K562 (cell line): ENCODE data around the gene CEP192. TPM values are rescaled to one million over a fixed set of nuclear protein-coding genes. Genes with fewer than 3 reads are reported as not detected.

Source experiments
- ARID2 ChIP-seq: fragments of 450-650 bp; IDR thresholded peaks from 2 replicates; pipeline ENCODE4 v1.6.1; 2017; ENCODE audit warnings: antibody characterized with exemption, mild to moderate bottlenecking
- CTBP1 ChIP-seq: fragments of 450-650 bp; IDR thresholded peaks from 2 replicates; pipeline ENCODE4 v1.6.1; 2016; ENCODE audit warnings: borderline replicate concordance
- CXXC5 ChIP-seq: fragments of 250-450 bp; sonication (Bioruptor Pico); IDR thresholded peaks from 2 replicates; pipeline ENCODE4 v1.8.0; 2022; ENCODE audit warnings: inconsistent platforms, mild to moderate bottlenecking, moderate library complexity
- DMBX1 ChIP-seq: fragments of 250-450 bp; sonication (Bioruptor Pico); IDR thresholded peaks from 2 replicates; pipeline ENCODE4 v1.8.0; 2022; ENCODE audit warnings: inconsistent platforms, mild to moderate bottlenecking, moderate library complexity, borderline replicate concordance
- EHMT2 ChIP-seq: fragments of 450-650 bp; IDR thresholded peaks from 2 replicates; pipeline ENCODE4 v1.6.1; 2018; ENCODE audit warnings: antibody characterized with exemption
- ETS2 ChIP-seq: IDR thresholded peaks from 2 replicates; pipeline ENCODE4 v1.6.1; 2016; ENCODE audit warnings: borderline replicate concordance, missing genetic modification characterization, mild to moderate bottlenecking, moderate library complexity, missing compliant biosample characterization; ENCODE audit not compliant: poor library complexity, severe bottlenecking
- GABPB1 ChIP-seq: sonication (generic); formaldehyde crosslinking; IDR thresholded peaks from 2 replicates; pipeline ENCODE4 v1.8.0; 2022; ENCODE audit warnings: mild to moderate bottlenecking, missing genetic modification reagents
- HMG20B ChIP-seq: fragments of 250-450 bp; sonication (Bioruptor Pico); IDR thresholded peaks from 2 replicates; pipeline ENCODE4 v1.5.0; 2021; ENCODE audit warnings: mild to moderate bottlenecking
- HOMEZ ChIP-seq: fragments of 250-450 bp; sonication (Bioruptor Pico); IDR thresholded peaks from 2 replicates; pipeline ENCODE4 v1.4.0; 2020; ENCODE audit warnings: mild to moderate bottlenecking, moderate library complexity
- IRF1 ChIP-seq: sonication (generic); formaldehyde crosslinking; IDR thresholded peaks from 2 replicates; pipeline ENCODE4 v1.8.0; 2022; ENCODE audit warnings: missing genetic modification reagents, mild to moderate bottlenecking, borderline replicate concordance
- KHSRP ChIP-seq: fragments of 450-650 bp; IDR thresholded peaks from 2 replicates; pipeline ENCODE4 v1.6.1; 2017
- L3MBTL2 ChIP-seq: fragments of 450-650 bp; IDR thresholded peaks from 2 replicates; pipeline ENCODE4 v1.6.1; 2016; ENCODE audit warnings: mild to moderate bottlenecking, moderate library complexity
- MCM2 ChIP-seq: fragments of 450-650 bp; IDR thresholded peaks from 2 replicates; pipeline ENCODE4 v1.6.1; 2017; ENCODE audit warnings: low read depth, mild to moderate bottlenecking
- MEF2D ChIP-seq: conservative IDR thresholded peaks from 2 replicates; pipeline ENCODE4 v1.6.1; 2016; ENCODE audit warnings: low read depth, missing genetic modification characterization, missing compliant biosample characterization
- NEUROD1 ChIP-seq: fragments of 150-350 bp; IDR thresholded peaks from 2 replicates; pipeline ENCODE4 v1.6.1; 2014; ENCODE audit warnings: borderline replicate concordance, low read length, low read depth; ENCODE audit not compliant: partially characterized antibody
- NFATC3 ChIP-seq: fragments of 450-650 bp; IDR thresholded peaks from 2 replicates; pipeline ENCODE4 v1.6.1; 2017; ENCODE audit warnings: mild to moderate bottlenecking
- NONO ChIP-seq, 2 experiments: fragments of 200-400 bp in 1 of 2; fragments of 450-650 bp in 1 of 2; formaldehyde crosslinking in 1 of 2; IDR thresholded peaks; 2 replicates each; pipeline ENCODE4 v1.6.1; 2017; ENCODE audit warnings: low read depth in 2 of 2, mild to moderate bottlenecking in 2 of 2, moderate library complexity in 2 of 2, low read length in 1 of 2
- NR3C1 ChIP-seq: sonication (generic); formaldehyde crosslinking; IDR thresholded peaks from 2 replicates; pipeline ENCODE4 v1.8.1; 2022; ENCODE audit warnings: missing genetic modification reagents
- SMAD2 ChIP-seq: fragments of 150-350 bp; IDR thresholded peaks from 2 replicates; pipeline ENCODE4 v1.6.1; 2014; ENCODE audit warnings: low read depth, mild to moderate bottlenecking, low read length
- TAL1 ChIP-seq: fragments of 450-650 bp; IDR thresholded peaks from 2 replicates; pipeline ENCODE4 v1.6.1; 2016; ENCODE audit warnings: mild to moderate bottlenecking
- ZNF124 ChIP-seq: sonication (generic); formaldehyde crosslinking; IDR thresholded peaks from 2 replicates; pipeline ENCODE4 v1.8.1; 2022; ENCODE audit warnings: missing genetic modification reagents
- ZNF311 ChIP-seq: fragments of 250-450 bp; sonication (Bioruptor Pico); IDR thresholded peaks from 2 replicates; pipeline ENCODE4 v1.4.0; 2020; ENCODE audit warnings: mild to moderate bottlenecking, moderate library complexity
- polyA plus RNA-seq, 8 experiments: library from polyadenylated mRNA; depleted of rRNA in 4 of 8; stranded (reverse) in 5 of 8; unstranded in 3 of 8; fragments of >200 nt; fragmentation: Nextera tagmentation in 2 of 8; fragmentation: Illumina TruSeq in 1 of 8; extraction: Ambion mirVana in 2 of 8; extraction: Trizol in 1 of 8; gene quantifications; 2 replicates each; pipeline versions ENCODE4 v1.2.1 to v1.2.3, GENCODE V29; 2011 to 2014; ENCODE audit warnings: inconsistent platforms in 1 of 8, missing spikeins in 1 of 8
- total RNA-seq, 7 experiments: library from RNA; depleted of rRNA in 6 of 7; stranded (reverse); fragments of >200 nt in 6 of 7; fragmentation: Illumina TruSeq in 2 of 7; extraction: Trizol in 2 of 7; gene quantifications; 2 replicates each; pipeline versions ENCODE4 v1.2.1 to v1.2.3, GENCODE V29; 2011 to 2021; ENCODE audit warnings: low replicate concordance in 1 of 7
- TF ChIP-seq, protein P1 (sequence below): fragments of 450-650 bp; IDR thresholded peaks from 2 replicates; pipeline ENCODE4 v1.6.1; 2016; ENCODE audit warnings: mild to moderate bottlenecking
- TF ChIP-seq, protein P2 (sequence below): fragments of 450-650 bp; conservative IDR thresholded peaks from 2 replicates; pipeline ENCODE4 v1.6.1; 2016; ENCODE audit warnings: missing genetic modification characterization, low read depth, mild to moderate bottlenecking, missing compliant biosample characterization, moderate library complexity

CEP192 gene
- total and polyA plus RNA-seq, 9 of the 15 experiments (the other 6 are each of a cell fraction or from before 2014, with no cell fraction given), result 14.4 to 54.4 (median 35.8) TPM

DNA sequence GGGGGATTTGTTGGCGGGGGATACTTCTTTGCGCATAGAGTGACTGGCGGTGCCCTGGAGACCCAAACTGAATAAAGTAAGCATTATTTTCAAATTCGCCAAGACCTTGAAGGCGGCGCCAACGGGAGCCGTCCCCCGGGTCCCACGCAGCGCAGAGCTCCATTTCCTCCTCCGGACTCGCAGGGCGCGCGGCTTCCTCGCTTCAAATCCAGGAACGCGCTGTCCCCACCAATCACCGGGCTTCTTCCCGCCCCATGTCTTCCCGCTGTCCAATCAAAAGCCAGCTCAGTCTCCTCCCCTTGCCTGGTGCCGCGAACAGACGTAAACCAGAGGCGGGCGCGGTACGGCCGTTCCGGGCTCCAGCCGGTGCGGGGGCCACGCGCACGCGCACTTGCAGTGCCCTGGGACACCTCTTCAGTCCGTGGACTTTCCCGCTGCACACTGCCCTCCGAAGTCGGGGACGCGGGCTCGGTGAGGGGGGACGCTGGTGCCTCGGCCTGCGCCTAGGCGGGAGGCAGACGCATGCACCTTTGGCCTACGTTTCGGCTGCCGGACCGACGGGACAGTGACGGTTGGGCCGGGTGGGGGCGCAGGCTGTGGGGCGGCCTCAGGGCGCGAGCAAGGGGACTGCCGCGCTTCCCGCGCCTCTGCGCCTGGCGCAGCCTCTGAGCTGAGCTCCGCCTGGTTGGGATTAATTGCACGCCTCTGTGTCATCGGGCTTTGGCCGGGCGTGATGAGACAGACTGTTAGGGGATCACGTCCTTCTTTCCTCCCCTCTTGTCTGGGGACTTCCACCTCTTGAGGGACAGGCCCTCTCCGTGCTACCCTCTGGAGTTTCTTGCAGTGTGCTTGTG, at the start of gene CEP192 (continued):
- TF ChIP-seq, protein P1, sequence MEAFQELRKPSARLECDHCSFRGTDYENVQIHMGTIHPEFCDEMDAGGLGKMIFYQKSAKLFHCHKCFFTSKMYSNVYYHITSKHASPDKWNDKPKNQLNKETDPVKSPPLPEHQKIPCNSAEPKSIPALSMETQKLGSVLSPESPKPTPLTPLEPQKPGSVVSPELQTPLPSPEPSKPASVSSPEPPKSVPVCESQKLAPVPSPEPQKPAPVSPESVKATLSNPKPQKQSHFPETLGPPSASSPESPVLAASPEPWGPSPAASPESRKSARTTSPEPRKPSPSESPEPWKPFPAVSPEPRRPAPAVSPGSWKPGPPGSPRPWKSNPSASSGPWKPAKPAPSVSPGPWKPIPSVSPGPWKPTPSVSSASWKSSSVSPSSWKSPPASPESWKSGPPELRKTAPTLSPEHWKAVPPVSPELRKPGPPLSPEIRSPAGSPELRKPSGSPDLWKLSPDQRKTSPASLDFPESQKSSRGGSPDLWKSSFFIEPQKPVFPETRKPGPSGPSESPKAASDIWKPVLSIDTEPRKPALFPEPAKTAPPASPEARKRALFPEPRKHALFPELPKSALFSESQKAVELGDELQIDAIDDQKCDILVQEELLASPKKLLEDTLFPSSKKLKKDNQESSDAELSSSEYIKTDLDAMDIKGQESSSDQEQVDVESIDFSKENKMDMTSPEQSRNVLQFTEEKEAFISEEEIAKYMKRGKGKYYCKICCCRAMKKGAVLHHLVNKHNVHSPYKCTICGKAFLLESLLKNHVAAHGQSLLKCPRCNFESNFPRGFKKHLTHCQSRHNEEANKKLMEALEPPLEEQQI, result no peak
- TF ChIP-seq CTBP1 (peak; percentile 63; the same call in 1 of the 2 replicates), SMAD2 (no peak), ZNF124 (CRISPR knock-in tag) (no peak), DMBX1 (0 out of 2 replicates have a peak, but pooled peaks have one; percentile 46), L3MBTL2 (peak; percentile 73; the same call in 1 of the 2 replicates), NFATC3 (no peak), NEUROD1 (peak; percentile 84), HMG20B (CRISPR knock-in tag) (no peak), GABPB1 (CRISPR knock-in tag) (peak; percentile 72), IRF1 (CRISPR knock-in tag) (no peak), HOMEZ (CRISPR knock-in tag) (0 out of 2 replicates have a peak, but pooled peaks have one; percentile 25), NR3C1 (CRISPR knock-in tag) (no peak), CXXC5 (CRISPR knock-in tag) (peak; percentile 86), KHSRP (no peak), EHMT2 (no peak), MEF2D (tag) (no peak), ARID2 (no peak), TAL1 (no peak), ETS2 (tag) (no peak), MCM2 (no peak), NONO (IDR thresholded peaks at IDR 0.05; ENCODE audit: low read depth in 2 of 2, low read length in 1 of 2) (peak; percentile 19 to 77; a peak in 2 of 4 replicates), ZNF311 (no peak)
- TF ChIP-seq, protein P2, sequence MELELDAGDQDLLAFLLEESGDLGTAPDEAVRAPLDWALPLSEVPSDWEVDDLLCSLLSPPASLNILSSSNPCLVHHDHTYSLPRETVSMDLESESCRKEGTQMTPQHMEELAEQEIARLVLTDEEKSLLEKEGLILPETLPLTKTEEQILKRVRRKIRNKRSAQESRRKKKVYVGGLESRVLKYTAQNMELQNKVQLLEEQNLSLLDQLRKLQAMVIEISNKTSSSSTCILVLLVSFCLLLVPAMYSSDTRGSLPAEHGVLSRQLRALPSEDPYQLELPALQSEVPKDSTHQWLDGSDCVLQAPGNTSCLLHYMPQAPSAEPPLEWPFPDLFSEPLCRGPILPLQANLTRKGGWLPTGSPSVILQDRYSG (tag), result no peak
